GM18520 (cell line): ENCODE data around the gene ZNF213.

Experiments used
- ATAC-seq: cut with Tn5 transposase; IDR thresholded peaks from one replicate; pipeline ENCODE4 v1.9.1; 2021; ENCODE audit not compliant: unreplicated experiment

Gene ZNF213, protein sequence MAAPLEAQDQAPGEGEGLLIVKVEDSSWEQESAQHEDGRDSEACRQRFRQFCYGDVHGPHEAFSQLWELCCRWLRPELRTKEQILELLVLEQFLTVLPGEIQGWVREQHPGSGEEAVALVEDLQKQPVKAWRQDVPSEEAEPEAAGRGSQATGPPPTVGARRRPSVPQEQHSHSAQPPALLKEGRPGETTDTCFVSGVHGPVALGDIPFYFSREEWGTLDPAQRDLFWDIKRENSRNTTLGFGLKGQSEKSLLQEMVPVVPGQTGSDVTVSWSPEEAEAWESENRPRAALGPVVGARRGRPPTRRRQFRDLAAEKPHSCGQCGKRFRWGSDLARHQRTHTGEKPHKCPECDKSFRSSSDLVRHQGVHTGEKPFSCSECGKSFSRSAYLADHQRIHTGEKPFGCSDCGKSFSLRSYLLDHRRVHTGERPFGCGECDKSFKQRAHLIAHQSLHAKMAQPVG

DNA sequence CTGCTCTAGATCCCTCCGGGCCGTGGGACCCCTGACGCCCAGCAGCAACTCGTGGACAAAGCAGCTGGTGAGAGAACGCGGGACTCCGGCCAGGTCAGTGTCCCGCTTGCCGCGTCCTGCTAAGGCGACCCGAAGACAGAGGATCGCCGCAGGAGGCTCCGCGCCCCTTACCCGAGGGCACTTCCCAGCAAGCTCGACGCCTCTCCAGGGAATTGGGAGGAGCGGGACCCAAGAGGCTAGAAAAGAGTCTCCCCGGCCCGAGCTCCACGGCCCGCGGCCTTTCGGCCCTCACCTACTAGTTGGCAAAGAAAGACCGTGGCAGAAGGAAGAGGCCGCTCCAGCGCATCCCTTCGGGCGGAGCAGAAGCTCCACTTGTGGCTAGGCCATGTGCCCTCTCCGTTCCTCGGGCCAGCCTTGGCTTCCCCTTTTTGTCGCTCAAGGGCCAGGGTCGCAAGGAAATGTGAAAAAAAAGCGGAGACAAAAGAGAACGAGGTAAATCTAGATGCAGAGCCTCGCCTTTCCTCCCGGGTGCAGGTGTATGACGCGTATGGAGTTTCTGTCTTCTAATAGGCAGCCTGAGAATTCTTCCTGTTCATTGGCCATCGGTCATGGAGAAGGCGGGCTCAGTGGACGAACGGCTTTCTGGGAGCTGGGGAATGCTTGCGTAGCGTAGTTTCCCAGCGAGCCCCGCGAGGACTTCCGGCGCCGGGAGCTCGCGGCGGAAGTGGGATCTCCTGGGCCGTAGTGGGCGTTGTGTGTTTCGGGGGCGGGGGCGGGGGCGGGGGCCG is at the start of gene ZNF213:
TSS of gene ZNF213 (plus strand) at position 692 of the 788 bp plus-strand sequence. CDS start 2,252 bp downstream, outside the sequence.
- ATAC-seq = peak; percentile 95

DNA sequence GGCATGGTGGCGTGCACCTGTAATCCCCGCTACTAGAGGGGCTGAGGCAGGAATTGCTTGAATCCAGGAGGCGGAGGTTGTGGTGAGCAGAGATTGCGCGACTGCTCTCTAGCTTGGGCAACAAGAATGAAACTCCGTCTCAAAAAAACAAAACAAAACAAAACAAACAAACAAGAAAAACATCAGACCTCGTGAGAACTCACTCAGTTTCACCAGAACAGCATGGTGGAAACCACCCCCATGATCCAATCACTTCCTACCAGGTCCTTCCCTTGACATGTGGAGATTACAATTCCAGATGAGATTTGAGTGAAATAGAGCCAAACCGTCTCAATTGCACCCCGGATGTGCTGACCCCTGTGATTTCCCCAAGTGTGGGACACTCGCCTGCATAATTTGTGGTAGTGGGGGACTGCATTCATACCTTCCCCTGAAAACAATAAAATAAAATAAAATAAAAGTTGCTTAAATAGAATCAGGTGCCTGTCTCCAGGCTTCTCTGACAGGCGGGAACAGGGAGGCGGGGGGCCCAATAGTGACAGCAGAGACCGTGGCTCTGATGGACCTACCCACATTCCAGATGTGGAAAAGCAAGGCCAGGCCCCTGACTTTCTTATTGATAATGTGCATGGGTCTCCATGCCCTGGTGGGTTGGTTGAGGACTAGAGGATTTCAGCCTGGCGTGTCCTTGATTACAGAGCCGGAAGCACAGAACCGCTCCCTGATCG is 48.8 kb upstream of the ZNF213 start:
- ATAC-seq = no peak

DNA sequence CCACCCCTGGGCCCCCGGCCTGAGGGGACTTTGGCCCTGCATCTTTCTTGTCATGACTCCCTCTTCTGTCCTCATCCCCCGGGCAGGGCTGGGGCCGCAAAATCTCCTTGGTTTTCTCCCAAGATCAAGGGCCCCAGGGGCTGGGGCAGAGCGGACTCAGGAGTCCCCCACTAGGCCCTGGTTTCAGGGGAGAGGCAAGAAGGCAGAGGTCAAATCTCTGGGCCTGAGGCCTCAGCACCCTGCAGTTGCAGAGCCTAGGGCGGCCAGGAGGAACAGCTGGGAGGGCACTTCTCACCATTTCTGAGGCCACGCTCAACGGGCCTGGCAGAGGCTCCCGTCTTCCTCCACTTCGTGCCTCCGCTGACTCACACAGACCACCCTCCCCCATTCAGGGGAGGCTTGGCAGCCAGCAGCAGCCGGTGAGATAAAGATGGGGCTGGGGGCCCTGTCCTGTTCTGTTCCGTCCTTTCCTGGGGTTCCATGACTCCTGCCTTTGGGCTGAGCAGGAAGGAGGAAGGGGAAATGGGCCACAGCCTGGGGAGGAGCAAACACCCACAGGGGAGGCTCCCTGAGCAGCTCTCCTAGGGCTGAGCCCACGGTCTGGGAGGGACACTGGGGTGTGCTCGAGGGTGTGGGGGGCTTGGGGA is 48.1 kb upstream of the ZNF213 start:
- ATAC-seq = no peak

DNA sequence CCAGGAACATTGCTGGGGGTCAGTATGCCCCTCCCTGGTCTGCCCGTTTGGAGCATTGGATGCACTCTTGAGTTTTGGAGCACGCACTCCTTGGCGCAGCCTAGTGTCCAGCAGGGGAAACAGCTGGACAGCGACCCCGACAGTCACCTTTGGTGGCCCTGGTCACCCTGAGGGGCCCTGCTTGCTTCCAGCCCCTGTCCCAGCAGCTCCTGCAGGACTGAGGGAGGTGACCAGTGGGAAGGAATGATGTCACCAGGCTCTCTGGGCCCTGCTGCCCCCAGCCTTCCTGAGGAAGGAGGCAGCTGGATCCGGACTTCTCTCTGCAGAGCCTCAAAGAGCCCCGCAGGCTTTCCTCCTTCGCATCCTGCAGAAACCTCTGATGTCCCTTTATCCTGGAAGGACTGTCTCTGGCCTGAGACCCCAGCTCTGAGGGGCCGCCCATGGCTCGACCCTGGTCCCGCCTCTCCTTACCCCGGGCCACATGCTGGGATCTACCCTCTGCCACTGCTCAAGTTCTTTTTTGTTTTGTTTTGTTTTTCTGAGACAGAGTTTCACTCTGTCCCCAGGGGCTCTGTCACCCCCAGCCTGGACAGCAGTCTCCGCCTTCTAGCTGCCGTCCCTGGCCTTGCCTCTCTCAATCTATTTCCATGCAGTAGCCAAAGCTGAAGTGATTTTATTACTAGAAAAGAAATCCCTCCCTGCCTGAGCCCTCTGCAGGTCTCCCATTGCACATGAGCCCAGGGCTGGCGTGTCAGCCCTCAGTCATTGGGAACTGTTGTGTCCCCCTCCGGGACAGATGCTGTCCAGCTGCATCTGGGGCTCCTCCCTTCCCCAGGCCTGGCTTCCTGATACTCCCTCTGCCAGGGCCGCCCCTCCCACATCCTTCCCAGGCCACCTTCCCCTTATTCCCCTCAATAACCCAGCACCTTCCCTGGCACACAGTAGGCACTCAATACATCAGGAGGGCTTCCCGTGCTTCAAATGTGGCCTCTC is 47.3 kb upstream of the ZNF213 start:
- no peak for ATAC-seq

DNA sequence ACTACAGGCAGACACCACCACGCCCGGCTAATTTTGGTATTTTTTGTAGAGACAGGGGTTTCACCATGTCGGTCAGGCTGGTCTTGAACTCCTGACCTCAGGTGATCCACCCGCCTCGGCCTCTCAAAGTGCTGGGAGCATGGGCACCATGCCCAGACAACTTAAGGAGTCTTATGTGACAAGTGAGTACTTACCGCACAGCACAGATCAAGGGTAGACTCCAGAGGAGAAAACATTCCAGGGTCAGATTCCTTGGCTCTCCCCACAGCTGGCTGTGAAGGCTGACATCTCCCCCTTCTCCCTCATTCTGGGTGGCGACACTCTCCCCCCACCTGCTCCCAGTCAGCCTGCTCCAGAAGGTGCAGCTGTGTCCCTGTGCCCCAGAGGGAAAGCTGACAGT is 46.4 kb upstream of the ZNF213 start:
- no peak for ATAC-seq

DNA sequence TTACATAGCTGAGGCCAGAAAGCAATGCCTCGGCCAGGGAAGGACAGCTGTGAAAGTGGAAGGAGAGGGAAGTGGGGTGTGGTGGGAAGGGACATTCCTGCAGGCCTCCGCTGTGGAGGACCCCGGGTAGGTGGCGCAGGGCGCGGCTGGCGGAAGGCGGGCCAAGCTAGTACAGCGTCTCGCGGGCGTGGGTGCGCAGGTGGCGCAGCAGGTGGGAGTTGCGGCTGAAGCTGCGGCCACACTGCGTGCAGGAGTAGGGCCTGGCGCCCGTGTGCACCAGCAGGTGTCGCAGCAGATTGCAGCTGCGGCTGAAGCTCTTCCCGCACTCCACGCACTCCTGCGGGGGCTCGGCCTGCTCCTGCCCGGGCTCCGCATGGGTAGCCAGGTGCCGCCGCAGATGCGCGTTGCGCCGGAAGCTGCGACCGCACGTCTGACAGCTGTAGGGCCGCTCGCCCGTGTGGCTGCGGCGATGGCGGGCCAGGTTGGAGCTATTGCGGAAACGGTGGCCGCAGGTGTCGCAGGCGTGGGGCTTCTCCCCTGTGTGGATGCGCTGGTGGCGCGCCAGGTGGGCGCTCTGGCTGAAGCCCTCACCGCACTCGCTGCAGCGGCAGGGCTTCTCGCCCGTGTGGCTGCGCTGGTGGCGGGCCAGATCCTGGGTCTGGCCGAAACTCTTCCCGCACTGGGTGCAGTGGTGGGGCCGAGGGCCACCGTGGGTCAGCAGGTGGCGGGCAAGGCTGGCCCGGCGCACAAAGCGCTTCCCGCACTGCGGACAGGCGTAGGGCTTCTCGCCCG is 45.7 kb upstream of the ZNF213 start:
- ATAC-seq = no peak

DNA sequence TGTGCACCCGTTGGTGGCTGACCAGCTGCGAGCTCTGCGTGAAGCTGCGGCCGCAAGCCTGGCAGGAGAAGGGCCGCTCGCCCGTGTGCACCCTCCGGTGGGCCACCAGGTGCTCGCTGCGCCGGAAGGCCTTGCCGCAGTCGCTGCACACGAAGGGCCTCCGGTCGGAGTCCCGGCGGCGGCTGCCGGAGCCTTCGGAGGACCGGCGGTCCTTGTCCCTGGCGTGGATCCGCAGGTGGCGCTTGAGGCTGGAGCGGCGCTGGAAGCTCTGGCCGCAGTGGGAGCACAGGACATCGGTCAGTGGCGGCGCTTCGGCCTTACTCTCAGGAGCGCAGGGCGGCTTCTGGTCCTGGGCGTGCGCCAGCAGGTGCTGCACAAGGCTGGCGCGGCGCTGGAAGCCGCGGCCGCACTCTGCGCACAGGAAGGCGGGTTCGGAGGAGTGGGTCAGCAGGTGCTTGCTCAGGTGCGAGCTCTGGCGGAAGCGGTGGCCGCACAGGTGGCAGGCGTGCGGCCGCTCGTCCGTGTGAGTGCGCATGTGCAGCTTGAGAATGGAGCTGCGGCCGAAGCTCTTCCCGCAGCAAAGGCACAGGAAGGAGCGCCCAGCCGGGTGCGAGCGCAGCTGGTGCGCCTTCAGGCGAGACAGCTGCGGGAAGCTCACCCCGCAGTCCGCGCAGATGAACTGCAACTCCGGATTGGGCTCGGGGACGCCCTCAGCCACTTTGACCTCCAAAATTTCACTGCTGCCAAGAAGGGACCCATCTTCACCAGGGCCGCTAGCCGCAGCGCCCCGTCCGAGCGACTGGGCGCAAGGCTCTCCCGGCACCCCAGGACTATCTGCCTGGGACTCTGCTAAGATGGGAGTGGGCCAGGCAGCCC is 44.9 kb upstream of the ZNF213 start:
- ATAC-seq = no peak

DNA sequence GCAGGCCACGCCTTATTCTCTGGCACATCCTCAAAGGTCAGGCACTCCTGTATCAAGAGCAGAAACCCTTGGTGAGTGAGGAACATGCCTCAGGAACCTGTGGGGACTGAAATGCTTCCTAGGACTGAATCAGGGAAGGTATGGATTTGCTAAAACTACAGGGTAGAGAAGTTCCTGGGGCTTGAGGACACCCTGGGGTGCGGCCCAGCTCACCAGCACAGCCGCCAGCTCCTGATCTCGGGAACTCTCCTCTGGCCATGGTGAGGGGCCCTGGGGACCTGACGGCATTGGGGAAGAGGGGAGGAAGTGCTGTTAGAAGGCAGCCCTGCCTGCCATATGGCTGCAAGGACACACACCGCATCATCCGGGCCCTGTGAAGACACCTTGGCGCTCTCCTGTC is 43.3 kb upstream of the ZNF213 start:
- ATAC-seq = no peak

DNA sequence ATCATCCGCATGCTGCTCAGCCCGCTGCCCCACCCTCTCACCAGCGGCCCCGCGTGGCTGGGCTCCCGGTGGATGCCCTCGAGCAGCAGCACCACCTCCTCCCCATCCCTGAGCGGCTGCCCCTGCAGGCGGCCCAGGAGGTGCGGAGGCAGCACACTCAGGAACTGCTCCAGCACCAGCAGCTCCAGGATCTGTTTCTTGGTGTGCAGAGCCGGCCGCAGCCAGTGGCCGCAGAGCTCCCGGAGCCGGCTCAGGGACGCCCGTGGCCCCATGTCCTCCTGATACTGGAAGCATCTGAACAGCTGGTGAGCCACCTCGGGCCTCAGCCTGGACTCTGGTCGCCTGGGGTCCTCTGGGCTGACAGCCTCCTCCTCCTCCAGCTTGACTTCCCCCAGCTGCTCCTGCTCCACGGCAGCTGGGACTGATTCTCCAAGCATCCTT is 42.3 kb upstream of the ZNF213 start:
- no peak for ATAC-seq

DNA sequence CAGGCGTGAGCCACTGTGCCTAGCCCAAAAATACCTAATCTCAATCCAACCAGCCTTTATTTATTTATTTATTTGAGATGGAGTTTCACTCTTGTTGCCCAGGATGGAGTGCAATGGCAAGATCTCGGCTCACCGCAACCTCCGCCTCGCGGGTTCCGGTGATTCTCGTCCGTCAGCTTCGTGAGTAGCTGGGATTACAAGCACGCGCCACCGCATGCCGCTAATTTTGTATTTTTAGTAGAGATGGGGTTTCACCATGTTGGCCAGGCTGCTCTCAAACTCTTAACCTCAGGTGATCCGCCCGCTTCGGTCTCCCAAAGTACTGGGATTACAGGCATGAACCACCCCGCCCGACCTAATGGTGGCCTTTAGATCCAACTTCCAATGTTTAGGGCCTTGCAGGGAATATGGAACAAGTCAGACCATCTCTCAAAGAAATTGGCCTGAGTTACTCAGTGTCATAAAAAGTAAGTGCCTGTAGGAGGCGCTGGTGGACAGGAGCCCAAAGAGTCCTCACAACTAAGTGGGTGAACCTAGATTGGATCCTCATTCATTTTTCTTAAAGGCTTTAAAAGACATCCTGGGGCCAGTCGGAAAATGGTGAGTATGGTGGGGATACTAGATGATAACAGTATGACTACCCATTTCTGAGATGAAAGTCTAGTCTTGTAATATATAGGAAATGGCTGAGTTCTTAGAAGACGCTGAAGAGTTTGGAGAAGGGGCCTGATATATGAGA is 40.4 kb upstream of the ZNF213 start:
- ATAC-seq = no peak

DNA sequence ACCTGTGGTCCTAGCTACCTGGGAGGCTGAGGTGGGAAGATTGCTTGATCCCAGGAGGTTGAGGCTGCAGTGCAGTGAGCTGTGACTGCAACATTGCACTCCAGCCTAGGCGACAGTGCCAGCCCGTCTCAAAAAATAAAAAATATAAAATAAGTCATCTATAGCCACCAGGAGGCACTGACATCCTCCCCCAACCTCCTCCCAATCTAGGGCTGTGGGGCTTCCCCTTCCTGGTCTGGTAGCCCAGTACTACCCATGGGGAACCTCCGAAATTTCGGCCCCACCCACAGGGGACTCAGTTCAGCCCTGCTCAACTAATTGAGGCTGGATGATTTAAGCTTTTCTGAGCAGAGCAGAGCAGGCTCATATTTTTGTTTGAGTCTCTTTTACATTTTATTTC is 39.0 kb upstream of the ZNF213 start:
- ATAC-seq = peak; percentile 38

DNA sequence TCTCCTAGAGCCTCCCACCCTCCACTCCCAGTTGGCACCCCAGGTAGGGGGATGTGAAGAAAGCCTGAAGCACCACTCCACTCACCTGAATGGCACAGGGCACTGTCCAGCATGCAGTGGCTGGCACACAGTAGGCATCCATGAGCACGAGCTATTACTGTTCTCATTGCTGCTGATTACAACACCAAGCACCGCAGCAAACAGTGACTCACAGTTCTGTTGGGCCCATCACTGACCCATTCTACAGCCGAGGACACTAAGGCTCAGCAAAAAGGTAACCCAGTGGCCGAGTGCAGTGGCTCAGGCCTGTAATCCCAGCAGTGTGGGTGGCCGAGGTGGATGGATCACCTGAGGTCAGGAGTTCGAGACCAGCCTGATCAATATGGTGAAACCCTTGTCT is 38.5 kb upstream of the ZNF213 start:
- ATAC-seq = no peak

DNA sequence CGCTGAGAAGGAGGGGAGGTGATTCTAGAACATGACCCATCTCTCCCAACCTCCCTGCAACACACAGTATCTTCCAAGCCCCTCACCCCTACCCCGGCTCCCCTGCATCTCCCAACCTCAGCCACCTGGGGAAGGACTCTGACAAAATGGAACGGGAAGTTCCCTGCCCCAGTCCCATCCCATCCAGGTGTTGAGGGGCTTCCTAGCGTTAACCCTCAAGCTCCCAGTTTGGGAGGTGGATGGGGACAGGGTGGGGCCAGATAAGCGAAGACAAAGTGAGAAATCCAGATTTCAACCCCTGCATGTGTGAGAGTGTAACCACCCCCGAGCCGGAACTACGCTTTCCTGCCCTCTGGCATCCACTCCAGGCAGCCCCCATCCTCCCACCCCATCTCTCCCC is 37.6 kb upstream of the ZNF213 start:
- ATAC-seq = no peak

DNA sequence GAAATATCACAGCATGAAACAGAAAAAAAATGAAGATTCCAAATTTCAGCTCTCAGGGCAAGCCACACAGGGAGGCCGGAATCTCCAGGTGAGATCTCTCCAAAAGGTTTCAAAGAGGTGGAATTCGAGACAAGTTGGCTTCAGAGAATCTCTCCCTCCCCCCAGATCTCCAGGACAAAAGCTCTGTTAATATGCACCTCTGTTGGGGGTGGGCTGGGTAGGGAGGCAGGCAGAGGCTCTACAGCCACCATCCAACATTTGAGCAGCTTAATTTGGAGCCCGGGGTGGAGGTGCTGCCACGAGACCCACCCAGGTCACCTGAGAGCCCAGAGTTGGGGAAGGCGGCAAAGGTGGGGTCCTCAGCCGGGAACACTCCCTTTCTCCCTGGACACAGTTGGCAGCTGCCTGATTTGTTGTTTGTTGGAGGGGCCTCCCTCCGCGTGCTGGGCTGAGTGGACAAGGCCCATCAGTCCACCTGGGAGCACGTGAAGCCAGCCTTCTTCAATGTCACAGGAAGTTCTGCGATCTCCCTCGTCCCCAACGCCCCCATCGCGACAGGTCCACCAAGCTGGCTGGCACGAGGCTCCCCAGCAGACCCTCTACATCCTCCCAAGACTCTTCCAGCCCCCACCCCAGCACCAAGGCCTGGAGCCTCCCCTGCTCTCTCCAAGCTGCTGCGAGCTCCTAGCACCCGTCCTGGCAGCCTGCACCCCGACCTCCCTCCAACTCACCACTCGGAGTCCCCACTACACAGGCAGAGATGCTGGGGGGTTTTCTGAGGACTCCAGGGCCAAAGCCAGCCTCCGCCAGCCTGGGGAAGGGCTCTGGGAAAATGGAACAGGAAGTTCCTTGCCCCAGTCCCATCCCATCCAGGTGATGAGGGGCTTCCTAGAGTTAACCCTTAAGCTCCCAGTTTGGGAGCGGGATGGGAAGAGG is 36.1 kb upstream of the ZNF213 start, which contains the start of gene ZSCAN10:
TSS of gene ZSCAN10 (minus strand) at position 836 of the 936 bp plus-strand sequence. CDS start 6,357 bp downstream, outside the sequence.
- no peak for ATAC-seq

DNA sequence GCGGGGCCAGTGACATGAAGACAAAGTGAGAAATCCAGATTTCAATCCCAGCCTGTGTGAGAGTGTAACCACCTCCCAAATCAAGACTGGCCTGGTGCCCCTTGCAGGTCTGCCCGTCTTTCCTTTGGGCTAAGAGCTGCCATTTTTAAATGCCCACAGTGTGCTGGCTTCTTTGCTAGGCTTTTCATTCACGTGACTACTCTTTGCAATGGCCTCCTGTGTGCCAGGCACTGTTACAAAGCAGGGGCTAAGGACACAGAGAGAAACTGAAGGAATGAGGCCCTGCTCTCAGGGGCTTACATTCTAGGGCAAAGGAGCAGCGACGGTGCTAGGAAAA is 35.5 kb upstream of the ZNF213 start:
- no peak for ATAC-seq
